KG1 (cell line): ENCODE data around the gene SH2D3A.
"Not testable (repeated sequence)": the region's sequence is repeated elsewhere in the genome, so short reads cannot be mapped to it uniquely, and the experiment has no call there.

ENCODE experiments used
- DNase-seq: peaks from one replicate; lab custom pipeline; 2025; lab: John Stamatoyannopoulos, UW

SH2D3A gene

DNA sequence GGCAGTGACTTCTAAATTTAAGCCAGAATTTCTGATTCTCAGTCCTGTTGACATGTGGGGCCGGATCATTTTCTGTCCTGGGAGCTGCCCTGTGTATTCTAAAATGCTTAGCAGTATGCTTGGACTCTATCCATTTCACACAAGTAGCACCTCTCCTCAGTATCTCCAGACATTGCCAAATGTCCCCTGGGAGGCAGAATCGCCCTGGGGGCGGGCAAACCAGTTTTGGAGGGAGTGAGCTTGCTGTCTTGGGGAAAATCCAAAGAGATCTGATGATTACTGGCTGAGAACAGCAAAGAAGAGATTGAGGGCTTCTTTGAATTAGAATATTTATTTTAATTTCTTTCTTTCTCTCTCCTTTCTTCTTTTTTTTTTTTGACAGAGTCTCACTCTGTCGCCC lies 21.7 kb upstream of the SH2D3A start:
- no peak for DNase-seq

DNA sequence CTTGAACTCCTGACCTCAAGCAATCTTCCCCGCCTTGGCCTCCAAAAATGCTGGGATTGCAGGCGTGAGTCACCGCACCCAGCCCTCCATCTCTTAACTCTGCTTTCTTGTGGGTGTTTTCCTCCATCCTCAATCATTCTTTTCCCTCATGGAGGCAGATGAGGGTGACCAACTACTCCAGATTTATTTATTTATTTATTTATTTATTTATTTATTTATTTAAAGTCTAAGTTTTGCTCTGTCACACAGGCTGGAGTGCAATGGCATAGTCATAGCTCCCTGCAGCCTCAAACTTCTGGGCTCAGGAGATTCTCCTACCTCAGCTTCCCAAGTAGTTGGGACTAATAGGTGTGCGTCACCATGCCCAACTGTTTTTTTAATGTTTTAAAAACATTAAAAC lies 20.2 kb upstream of the SH2D3A start:
- DNase-seq, result no peak

DNA sequence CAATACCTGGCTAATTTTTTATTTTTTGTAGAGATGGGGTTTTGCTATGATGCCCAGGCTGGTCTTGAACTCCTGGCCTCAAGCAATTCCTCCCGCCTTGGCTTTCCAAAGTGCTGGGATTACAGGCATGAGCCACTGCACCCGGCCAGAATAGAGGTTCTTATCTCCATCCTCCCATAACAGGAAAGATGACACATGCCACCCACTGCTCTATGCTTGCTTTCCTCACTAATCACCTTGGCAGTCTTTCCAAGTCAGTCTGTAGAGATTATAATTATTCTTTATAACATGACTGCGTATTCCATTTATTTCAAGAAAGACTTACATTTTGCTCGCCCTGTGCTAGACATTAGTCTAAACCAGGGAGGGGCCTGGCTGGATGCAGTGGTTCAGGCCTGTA lies 12.0 kb upstream of the SH2D3A start:
- no peak for DNase-seq

DNA sequence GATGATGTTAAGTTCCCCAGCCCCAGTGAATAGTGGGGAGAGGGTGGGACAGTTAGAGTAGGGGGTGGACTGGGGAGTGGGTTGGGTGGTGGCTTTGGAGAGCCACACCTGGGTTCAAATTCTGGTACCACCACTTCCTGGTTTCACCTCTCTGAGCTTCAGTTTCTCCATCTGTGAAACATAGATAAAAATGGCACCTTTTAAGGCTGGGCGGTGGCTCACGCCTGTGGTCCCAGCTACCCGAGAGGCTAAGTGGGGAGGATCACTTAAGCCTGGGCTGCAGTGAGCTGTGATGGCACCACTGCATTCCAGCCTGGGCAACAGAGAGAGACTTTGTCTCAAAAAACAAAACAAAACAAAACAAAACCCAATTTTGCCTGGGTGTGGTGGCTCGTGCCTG lies 11.2 kb upstream of the SH2D3A start:
- no peak for DNase-seq

DNA sequence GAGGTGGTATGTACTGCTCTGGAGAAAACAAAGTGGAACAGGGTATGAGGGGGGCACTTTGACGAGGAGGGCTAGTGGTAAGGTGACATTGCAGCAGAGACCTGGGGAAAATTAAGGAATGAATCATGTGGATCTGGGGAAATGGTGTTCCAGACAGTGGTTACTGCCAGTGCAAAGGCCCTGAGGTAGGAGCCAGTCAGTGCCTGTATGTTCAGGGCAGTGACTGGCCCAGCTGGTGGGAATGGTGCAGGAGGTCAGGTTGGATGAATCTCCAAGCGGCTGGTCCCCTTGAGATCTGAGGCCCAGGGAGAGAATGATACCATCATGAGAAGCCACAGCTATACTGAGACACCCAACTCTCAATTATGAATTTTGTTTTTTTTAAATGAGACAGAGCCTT lies 10.2 kb upstream of the SH2D3A start:
- no peak for DNase-seq

DNA sequence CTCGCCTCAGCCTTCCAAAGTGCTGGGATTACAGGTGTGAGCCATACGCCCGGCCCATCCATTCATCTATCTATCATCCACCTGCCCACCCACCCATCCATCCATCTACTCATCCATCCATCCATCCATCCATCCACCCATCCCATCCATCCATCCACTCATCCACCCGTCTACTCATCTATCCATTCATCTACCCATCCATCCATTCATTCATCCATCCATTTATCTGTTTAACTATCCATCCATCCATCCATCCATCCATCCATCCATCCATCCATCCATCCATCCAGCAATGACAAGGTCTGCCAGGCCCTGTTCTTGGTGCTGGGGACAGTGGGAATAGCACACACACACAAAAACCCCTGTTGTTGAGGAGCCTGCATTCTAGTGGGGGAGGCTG lies 9.8 kb upstream of the SH2D3A start:
- no peak for DNase-seq

DNA sequence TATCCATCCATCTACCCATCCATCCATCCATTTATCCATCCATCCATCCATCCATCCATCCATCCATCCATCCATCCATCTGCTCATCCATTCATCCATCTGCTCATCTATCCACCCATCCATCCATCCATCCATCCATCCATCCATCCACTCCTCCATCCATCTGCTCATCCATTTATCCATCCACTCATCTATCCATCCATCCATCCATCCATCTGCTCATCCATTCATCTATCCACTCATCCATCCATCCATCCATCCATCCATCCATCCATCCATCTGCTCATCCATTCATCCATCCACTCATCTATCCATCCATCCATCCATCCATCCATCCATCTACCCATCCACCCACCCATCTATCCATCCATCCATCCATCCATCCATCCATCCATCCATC lies 8.8 kb upstream of the SH2D3A start:
- DNase-seq, result not testable (repeated sequence)

DNA sequence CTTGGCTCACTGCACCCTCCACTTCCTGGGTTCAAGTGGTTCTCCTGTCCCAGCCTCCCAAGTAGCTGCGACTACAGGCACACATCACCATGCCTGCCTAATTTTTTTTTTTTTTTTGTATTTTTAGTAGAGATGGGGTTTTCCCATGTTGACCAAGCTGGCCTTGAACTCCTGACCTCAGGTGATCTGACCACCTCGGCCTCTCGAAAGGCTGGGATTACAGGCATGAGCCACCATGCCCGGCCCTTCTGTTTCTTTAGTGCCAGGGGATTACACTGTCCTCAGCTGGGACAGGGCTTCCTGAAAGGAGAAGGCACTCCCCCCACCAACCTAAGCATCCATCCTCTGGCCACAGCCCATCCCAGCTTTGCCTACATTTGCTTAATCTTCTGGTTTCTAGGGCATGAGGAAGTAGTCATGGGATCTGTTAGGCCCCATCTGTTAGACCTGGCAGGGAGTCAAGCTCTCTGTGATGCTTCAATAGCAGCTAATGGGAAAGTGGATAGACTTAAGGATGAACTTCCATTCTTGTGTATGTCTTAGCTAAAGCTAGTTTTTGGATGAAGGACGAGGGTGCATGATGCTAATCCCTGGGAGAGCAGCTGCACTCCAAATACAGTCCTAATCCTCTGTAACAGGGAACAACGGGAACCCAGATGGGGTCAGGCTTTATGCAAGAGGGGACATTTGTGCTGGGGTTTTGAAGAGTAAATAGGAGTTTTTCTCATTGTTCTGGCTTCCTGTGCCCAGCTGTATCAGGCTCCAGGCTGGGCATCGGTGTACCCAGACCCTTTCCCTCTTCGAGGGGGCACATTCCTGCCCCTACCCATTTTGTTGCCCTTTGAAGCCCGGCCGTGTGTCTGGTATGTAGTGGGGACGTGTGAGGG lies 7.8 kb upstream of the SH2D3A start:
- no peak for DNase-seq

DNA sequence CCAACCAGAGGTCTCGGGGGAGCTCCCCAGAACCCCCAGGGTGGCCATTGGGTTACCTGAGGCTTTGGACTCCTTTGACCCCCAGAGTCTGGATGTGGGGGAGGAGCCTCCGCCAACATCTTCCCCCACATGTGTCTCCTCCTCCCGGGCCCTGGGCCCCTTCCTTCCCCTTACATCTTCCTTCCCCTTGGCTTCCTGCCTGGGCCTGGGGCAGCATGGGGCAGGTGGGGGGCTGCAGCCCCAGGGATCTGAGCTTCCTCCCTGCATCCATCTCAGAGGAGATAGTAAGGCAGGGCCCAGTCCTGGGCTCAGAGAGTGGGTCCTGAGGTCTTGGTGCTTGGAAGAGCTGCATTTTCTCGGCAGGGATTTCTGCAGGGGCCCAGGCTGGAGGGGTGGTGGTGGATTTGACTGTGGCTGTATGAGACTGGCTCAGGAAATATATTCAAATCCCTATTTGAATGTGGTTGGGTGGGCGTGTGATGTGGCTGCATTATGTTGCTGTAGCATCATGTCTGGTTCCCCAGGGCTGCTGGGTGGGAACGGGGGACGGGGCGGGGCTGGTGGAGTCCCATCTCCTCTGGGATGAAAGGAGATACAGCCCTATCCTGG lies 6.2 kb upstream of the SH2D3A start:
- peak; percentile 74 for DNase-seq

DNA sequence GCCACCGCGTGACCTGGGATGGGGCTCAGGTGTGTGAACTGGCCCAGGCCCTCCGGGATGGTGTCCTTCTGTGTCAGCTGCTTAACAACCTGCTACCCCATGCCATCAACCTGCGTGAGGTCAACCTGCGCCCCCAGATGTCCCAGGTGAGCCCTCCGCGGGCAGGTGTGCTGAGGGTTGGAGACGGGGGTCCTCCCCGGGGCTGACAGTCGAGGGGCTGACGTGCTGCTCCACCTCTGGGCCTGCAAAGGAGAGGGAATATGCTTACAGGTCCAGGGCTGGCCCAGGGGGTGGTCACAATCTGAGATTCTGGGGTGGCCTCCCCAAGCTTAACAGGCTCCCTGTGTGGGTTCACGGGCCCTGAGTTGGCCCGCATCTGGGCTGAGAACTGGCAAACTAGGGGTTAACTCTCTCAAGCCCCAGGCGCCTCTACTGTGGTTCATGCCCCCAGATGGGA lies 5.7 kb upstream of the SH2D3A start:
- DNase-seq, result no peak

DNA sequence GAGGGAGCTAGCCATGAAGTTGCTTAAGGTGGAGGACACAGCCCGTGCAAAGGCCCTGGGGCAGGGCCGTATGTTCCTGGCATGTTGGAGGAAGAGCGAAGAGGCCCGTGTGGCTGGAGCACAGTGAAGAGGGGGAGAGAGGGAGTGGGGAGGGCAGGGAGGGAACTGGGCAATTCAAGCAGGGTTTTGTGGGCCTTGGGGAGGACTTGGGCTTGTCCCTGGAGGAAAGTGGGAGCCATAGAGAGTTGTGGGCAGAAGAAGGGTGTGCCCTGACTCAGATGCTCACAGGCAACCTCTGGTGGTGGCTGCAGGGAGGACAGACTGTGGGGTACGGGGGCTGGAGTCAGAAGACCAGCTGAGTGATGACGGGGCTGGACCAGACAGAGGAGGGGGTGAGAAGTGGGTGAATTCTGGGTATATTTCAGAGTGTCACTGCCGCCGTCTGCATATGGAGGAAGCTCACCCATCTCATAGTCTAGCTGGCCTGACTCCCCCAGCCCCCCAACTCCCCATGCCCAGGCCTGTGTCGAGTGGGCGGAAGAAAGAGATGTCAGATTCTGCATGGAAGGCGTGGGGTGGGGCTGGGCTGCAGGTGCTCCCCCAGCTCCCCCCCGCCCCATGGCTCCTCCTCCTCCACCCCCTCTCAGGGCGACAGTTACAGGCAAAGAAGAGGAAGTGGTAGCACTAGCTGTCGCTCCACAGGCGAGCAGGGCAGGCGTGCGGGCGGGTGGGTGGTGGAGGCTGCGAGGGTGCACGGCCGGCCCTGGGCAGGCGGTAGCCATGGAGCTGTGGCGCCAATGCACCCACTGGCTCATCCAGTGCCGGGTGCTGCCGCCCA lies 5.0 kb upstream of the SH2D3A start, which contains the start of gene VAV1:
Gene VAV1 (plus strand): TSS at position 681 of the 838 bp plus-strand sequence. CDS start 100 bp downstream, at position 781.
- DNase-seq, result peak; percentile 83

DNA sequence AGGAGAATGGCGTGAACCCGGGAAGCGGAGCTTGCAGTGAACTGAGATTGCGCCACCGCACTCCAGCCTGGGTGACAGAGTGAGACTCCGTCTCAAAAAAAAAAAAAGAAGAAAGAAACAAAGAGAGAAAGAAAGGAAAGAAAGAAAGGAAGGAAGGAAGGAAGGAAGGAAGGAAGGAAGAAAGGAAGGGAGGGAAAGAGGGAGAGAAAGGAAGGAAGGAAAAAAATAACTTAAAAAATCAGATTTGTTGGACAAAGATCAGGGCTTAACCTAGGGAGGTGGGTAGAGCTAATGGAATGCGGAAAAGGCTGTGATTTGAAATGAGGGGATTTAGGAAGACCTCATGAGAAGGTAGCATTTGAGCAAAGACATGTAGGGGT lies 4.4 kb upstream of the SH2D3A start:
- not testable (repeated sequence) for DNase-seq

DNA sequence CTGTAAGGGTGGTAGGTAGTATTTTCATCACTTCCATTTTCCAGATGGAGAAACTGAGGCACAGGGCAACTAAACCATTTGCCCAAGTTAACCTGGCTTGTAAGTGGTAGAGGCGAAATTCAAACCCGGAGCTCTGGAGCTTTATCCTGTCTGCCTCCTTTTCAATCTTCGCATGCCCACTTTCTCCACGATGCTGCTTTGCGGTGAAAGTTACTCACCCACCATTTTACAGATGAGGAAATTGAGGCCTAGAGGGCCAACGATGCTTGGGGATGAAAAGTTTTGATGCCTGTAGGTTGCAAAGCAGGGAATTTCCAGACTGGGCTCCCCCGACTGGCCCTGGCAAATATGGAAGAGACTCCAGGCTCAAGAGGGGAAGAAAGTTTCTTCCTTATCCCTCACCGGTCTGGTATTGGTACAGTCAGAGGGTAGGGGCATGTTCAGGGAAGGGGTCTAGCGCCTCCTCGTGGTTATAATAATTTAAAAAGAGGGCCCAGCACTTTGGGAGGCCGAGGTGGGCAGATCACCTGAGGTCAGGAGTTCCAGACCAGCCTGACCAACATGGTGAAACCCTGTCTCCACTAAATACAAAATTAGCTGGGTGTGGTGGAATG lies 1.9 kb upstream of the SH2D3A start:
- DNase-seq, result no peak

DNA sequence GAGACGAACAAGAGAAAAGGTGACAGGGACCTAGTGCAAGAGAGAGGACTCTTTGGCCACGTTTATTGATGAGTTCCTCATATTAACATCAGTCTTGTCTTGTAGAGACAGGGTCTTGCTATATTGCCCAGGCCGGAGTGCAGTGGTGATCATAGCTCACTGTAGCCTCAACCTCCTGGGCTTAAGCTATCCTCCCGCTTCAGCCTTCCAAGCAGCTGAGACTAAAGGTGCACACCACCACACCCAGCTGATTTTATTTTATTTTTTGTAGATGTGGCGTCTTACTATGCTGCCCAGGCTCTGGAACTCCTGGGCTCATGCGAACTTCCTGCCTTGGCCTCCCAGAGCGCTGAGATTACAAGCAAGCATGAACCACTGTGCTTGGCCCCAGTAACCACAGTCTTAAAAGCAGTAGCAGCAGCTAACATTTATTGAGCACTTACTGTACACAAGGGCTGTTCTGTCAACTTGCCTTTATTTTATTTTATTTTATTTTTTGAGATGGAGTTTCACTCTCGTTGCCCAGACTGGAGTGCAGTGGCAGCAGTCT lies 1.1 kb upstream of the SH2D3A start:
- DNase-seq, result no peak

DNA sequence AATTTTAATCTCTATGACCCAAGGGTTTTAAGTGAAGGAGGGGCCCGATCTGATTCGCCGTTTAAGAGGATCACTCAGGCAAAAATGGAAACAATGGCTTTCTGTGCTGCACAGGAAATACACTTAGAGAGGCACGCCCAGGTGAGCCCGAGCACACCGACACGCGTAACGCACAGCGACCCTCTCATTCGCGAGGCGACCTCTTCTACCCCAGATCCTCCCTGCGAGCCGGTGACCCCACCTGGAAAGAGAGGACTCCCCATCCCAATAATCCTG lies 216 bp downstream of the SH2D3A start:
- DNase-seq, result no peak

DNA sequence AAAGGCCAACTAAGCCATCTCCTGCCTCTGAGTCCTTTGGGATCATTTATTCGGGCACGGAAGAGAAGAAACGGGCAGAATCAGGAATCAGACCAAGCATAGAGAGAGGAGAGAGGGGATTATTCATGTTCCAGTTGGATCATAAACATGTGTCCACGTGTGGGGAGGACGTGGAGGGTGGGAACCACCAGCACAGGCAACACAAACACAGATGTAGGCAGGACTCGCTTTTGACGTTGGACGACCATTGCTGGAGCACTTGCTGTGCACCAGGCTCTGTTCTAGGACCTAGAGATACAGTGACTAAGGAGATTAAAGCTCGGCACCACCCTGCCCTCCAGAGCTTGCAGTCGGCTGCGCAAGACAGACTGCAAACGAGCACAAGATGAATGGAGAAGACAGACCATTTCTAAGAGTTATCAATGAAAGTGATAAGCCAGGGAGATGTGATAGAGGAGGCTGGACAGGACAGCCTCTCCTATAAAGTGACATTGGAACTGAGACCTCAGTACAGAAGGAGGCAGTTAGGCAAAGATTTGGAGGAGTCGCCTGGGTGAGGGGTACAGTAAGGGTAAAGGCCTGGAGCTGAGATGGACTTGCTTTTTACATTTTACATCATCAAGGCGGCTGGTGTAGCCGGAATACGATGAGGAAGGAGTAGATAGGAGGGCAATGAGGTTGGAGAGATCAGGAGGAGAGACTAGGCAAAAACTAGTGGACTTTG lies 716 bp downstream of the SH2D3A start:
- no peak for DNase-seq

DNA sequence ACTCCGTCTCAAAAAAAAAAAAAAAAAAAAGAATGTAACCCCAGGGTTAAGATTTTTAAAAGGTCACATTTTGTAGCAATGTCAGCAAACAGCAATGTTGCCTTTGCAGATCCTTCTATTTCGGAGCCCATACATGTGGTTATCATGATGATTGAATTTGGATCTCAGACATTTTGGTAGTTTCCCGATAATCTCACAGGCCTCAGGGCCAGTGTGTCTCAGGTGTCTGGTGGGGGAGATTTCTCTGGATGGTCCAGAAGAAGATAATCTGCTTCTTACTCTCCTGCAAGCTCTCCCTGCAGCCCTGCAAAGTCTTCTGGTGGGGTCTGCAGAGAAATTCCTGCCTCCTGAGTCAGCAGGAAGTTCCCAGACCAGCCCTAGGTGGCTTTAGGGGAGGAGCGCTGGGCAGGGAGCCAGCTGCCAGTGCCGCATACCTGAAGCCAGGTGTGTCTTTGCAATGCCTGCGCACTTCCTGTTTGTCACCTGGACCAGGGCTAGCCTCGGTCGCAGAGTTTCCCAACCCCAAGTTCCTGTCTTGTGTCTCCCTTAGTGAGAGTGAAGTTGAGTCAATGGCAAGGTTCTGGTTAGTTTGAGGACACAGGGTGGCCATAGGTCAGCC lies 1.4 kb downstream of the SH2D3A start:
- DNase-seq, result no peak

DNA sequence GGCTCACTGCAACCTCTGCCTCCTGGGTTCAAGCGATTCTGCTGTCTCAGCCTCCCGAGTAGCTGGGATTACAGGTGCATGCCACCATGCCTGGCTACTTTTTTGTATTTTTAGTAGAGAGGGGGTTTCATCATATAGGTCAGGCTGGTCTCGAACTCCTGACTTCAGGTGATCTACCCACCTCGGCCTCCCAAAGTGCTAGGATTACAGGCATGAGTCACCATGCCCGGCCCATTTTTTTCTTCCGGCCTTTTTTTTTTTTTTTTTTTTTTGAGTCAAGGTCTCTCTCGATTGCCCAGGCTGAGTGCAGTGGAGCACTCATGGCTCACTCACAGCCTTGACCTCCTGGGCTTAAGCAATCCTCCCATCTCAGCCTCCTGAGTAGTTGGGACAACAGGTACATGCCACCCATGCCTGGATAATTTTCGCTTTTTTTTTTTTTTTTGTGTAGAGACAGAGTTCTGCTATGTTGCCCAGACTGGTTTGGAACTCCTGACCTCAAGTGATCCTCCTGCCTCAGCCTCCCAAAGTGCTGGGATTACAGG lies 4.9 kb downstream of the SH2D3A start:
- not testable (repeated sequence) for DNase-seq

DNA sequence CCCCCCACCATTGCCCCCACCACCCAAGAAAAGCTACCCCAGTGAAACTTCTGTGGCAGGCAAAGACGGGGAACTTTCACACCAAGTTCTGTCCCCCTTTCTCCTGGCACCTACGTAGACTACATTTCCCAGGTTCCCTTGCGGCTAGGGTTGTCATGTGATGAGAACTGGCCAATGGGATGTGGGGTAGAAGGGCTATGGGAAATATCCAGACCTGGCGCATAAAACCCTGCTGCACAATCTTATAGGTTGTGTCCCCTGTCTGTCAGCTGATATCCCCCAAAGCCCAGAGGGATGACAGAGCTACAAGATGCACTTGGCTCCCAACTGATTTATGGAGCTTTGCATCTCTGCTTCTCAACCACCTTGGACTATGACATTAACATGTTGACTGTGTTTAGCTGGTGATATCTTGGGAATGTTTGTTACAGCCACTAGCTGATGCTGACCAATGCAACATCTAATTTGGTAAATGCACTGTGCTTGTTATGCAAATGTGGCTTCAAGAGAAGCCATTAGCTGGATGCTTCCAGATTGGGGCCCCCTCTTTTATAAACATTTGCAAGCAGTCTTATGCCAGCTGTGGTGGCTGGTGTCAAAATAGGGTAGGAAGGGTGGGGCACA lies 6.1 kb downstream of the SH2D3A start:
- no peak for DNase-seq

DNA sequence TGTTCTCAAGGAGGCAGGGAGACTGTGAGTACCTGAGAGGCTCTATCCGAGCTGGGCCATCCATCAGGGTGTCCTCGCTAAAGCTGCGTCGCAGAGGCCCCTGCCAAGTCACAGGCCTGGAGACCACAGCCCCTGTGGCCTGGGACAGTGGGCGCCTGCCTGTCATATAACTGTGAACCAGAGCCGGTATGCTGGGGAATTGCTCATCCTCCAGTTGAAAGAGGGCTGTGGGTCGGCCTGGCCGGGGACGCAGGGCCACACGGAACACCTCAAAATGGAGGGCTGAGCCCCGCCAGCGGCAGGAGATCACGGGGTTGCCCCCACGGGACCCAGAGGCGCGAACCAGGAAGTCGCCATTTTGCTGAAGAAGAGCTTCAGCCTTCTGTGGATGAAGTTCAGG lies 6.6 kb downstream of the SH2D3A start:
- no peak for DNase-seq
